GM08714 (cell line): ENCODE data around the gene LRRC49.

Experiments used
- H3K4me3 ChIP-seq: fragments of 200-500 bp; sonication (Bioruptor generic); 2 replicates; pipeline ENCODE4 v1.5.1; 2014; ENCODE audit warnings: mild to moderate bottlenecking, low read length, inconsistent platforms
- ZNF274 ChIP-seq: IDR thresholded peaks from 2 replicates; pipeline ENCODE4 v1.6.1; 2012; ENCODE audit warnings: mild to moderate bottlenecking, low read depth, low read length

The LRRC49 gene

GRCh38 chr15:71057143-71057542, 164.5 kb downstream of the LRRC49 start:
- no peak overlapping the region for H3K4me3 ChIP-seq
- TF ChIP-seq ZNF274 = no peak

- no peak for TF ChIP-seq ZNF274
Observed at GRCh38 chr15:71057581-71057980, 165.0 kb downstream of the LRRC49 start.

GRCh38 chr15:71060983-71061382, 168.4 kb downstream of the LRRC49 start:
- no peak for TF ChIP-seq ZNF274
- H3K4me3 ChIP-seq = no peak overlapping the region

More at GRCh38 chr15:71057581-71057980, 165.0 kb downstream of the LRRC49 start:
- no peak overlapping the region for H3K4me3 ChIP-seq

GRCh38 chr15:71066983-71067382, 174.4 kb downstream of the LRRC49 start:
- H3K4me3 ChIP-seq = no peak overlapping the region
- no peak for TF ChIP-seq ZNF274

GRCh38 chr15:71069693-71070092, 177.1 kb downstream of the LRRC49 start:
- TF ChIP-seq ZNF274 = no peak
- H3K4me3 ChIP-seq = no peak overlapping the region

- no peak overlapping the region for H3K4me3 ChIP-seq
- no peak for TF ChIP-seq ZNF274
Observed at GRCh38 chr15:71071529-71071928, 178.9 kb downstream of the LRRC49 start.

GRCh38 chr15:71072423-71072822, 179.8 kb downstream of the LRRC49 start:
- no peak for TF ChIP-seq ZNF274
- no peak overlapping the region for H3K4me3 ChIP-seq

- no peak for TF ChIP-seq ZNF274
- no peak overlapping the region for H3K4me3 ChIP-seq
Observed at GRCh38 chr15:71078506-71079207, 186.0 kb downstream of the LRRC49 start.

- H3K4me3 ChIP-seq = no peak overlapping the region
- no peak for TF ChIP-seq ZNF274
Observed at GRCh38 chr15:71079208-71080044, 186.8 kb downstream of the LRRC49 start.

GRCh38 chr15:71080166-71080565, 187.5 kb downstream of the LRRC49 start:
- no peak for TF ChIP-seq ZNF274
- no peak overlapping the region for H3K4me3 ChIP-seq

- H3K4me3 ChIP-seq = no peak overlapping the region
- no peak for TF ChIP-seq ZNF274
Observed at GRCh38 chr15:71080705-71081104, 188.1 kb downstream of the LRRC49 start.

GRCh38 chr15:71082803-71083202, 190.2 kb downstream of the LRRC49 start:
- no peak for TF ChIP-seq ZNF274
- no peak overlapping the region for H3K4me3 ChIP-seq

- H3K4me3 ChIP-seq = no peak overlapping the region
- TF ChIP-seq ZNF274 = no peak
Observed at GRCh38 chr15:71083349-71083748, 190.7 kb downstream of the LRRC49 start.

GRCh38 chr15:71084264-71084663, 191.6 kb downstream of the LRRC49 start:
- TF ChIP-seq ZNF274 = no peak
- H3K4me3 ChIP-seq = no peak overlapping the region

GRCh38 chr15:71085809-71086208, 193.2 kb downstream of the LRRC49 start:
- no peak overlapping the region for H3K4me3 ChIP-seq
- no peak for TF ChIP-seq ZNF274
